ENCODE results near the gene AREG. TPM values are rescaled to one million over a fixed set of nuclear protein-coding genes. Genes with fewer than 3 reads are reported as not detected.

The AREG gene
- total RNA-seq, 1 donor from 2014 or later: 28.7 TPM

GRCh38 chr4:74463123-74463522 lies 18.2 kb downstream of the AREG start:
- DNase-seq: no peak

DNA sequence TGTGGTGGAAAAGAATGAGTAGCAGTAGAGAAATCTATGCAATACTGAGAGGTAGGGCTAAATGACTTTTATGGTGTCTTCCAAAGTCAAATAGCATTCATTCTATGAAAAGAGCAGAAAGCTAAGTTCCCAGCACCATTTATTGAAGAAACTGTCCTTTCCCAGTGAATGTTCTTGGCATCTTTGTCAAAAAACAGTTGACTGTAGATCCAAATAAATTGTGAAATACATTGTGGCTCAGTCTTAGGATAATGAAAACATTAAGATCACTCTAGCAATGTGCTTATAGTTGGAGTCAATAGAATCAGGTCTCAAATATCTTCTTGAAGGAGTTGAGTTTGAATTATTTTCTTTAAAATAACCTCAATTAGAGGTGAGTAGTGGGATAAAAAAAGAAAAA lies 19.4 kb downstream of the AREG start:
- DNase-seq: no peak

GRCh38 chr4:74466242-74466641 lies 21.3 kb downstream of the AREG start:
- no peak for DNase-seq

- no peak for DNase-seq
These were observed 26.3 kb downstream of the AREG start for GRCh38 chr4:74471264-74471663.

GRCh38 chr4:74473155-74473811 lies 28.3 kb downstream of the AREG start:
- DNase-seq: no peak

DNA sequence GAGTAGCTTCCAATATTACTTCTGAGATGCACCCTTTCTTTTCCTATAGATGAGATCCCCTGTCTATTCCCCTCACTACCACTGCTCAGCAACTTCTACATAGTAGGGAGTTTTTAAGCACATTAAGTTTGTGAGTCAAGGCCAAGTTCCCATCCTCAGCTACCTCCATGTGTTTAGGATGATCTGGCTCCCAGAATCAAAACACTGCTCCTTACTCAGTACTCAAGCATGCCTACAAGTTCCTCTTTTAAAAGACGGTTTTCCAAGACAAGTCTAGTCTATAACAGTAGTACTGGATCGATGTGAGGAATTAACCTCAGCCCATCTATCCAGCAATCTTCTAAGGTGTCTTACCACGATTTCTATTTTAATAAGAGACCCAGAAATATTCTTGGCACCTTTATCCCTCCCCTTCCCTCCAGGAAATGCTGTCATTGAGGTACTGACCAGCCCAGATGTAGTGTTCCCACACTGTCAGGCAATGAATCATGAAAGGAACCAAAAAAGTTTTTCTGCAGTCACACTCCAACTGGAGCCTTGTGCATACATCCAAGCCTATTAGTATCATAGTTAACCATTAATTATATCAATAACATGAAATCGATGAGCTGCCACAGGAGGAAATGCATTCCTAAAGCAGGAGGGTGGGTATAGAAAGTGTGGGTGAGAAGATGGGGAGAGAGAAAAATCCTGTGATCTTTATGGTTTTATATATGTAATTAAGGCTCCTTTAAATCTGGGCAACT lies 29.6 kb downstream of the AREG start:
- no peak for DNase-seq

DNA sequence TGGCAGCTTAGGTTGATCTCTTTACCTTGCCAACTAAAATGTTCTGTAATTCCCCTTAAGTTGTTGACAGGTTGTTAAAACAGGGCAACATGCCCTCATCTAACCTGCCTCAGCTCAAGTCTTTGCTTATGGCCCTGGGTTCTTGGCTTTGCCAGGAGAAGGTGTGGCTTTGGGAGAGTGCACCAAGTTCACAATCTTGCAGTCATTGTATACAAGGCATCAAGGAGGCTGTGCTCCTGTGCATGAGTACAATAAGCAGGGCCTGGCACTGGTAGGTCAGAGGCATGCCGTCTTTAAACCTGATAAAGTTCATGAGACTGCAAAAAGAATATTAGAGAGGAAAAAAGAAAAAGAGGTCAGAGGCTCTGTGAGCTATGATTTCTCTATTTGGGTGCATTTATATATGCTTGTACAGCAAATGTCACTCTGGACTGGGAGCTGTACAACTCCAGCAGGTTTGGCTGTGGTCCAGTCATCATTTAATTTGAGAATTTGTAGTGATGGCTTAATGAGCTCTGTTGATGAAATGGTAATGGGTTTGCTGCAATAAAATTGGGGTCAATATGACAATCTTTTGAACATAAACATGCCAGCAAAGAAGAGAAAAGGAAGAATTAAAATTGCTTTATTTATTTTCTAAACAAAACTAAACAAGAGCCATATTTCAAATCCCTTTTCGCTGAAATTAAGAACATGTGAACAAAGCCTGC lies 30.3 kb downstream of the AREG start:
- no peak for DNase-seq

DNA sequence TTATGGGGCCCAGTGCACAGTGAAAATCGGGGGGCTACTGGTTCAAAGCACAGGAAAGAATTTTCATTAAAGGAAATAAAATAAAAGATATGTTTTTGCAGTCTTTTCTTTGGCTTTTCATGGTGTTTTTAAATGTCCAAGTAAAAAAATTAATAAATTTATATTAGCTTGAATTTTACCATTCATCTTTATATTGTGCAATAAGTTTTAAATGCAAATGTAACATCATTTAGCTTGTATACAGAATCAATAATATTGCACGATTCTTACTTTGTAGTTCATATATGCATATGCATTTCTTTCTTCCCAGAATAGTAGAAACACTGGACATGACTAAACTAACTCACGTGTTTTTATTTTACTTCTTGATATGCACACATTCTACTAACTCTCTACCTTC lies 31.0 kb downstream of the AREG start:
- DNase-seq: no peak

DNA sequence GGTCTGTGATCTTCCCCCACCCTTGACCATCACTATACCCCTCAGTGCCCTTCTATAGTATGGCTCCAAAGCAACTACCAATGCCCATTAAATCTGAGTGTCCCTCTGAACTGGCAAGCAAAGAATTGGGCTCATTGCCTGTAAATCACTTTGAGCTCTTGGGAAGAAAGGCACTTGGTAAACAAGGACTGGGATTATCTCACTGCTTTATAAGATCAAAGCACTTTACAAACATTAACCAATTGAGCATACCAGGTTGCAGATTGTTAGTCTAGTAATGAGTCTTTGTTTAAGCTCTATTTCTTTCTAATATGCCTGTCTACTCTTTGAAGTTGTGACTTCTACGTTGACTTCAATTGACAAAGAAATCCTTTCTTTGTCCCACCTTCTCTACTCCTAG lies 34.1 kb downstream of the AREG start:
- no peak for DNase-seq

DNA sequence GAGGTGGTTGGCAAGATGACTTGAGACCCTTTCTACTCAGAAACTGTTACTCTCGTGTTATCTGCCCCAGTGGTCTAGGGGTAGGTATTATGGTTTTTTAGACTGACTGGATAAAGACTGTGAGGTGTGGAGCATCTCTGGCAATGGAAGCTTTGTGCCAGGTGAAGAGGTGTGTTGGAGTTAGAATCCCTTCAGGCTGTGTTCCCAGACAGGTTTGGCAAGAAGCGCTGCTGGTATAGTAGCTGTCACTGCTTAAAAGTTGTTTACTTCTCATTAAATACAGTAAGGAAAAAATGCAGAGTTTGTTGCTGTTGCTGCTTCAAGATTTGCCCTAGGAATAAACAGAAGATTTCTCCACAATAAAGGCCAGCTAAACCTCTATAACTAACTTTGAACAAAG lies 35.3 kb downstream of the AREG start:
- DNase-seq: no peak

DNA sequence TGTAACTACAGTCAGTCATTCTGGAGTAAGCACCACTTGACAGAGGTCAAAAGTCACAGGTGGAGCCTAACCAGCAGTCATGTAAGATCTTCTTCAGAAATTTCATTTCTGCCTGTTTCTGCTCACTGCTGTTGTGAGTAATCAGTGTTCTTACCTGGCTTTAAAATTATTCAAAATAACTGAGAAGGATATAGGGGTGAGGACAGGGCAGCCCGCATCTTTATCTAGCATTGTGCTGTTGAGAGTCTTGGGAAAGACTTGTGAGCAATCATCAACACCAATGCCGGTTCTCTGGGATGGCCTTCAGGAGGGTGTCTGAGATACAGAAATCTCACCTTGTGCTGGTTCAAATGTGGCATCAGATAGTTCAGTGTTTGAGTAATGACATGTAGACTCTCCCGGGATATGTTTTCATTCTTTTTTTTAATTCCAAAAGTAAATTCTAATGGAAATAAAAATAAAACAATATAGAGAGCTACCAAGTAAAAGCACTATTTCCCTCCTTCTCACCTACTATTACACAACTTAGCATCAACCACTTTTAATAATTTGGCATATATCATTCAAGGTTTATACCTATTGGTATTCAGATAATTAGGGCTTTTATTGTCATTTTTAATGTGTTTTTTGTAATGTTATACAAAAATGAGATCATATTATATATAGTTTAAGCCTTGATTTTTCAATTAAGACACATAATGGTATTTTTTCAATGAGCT lies 37.1 kb downstream of the AREG start:
- no peak for DNase-seq

- DNase-seq: no peak
These were observed 38.4 kb downstream of the AREG start for GRCh38 chr4:74483226-74483911.

DNA sequence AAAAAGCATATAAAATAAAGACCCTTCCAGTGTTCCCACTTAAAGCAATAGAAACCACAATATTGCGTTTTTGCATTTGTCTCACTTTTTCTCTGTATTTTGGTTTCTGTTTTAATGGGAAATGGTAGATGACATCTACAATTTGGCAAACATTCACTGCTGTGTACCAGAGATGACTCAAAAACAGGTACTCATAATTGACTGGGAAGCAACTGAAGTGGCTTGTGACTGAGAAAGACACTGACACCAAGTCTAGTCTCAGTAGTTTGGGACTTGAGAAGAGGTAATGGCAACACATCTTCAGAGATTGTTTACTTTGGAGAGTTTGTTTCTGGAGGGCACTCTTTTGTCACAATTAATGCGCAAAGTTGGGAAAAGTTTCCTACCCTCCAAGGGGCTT lies 42.0 kb downstream of the AREG start:
- no peak for DNase-seq

DNA sequence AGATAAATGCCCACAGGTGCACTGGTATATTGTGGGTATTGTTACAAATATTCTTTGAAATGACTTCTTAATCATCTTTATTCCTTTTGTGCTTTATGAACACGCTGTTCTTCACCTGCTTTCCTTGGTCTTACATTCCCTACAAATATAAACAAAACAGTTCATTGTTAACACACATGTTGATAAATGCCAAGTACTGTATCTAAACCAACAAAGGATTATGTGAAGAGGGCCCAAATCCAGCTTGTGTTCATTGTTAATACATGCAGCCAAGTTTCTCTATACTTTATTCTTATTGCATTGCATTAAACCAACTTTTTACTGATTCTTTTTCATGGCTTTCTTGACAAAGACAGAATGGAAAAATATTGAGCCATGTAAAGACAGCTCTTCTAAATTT lies 42.8 kb downstream of the AREG start:
- DNase-seq: no peak

DNA sequence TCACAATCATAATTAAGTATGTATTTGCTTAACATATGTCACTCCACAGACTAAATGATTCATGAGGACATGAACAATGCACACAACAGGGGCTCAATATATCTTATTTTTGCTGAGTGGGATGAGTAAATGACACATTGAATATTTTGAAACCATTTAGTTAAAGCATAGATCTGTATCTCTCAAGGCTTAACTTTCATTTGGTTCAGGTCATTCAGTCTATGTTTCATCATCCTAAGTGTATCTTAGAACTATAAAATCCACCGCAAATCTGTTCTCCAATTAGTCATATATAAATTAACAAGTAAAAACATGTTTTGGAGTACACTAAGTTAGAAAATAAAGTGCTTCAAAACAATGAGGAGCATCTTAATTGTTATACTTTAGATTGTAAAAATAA lies 45.8 kb downstream of the AREG start:
- DNase-seq: no peak

DNA sequence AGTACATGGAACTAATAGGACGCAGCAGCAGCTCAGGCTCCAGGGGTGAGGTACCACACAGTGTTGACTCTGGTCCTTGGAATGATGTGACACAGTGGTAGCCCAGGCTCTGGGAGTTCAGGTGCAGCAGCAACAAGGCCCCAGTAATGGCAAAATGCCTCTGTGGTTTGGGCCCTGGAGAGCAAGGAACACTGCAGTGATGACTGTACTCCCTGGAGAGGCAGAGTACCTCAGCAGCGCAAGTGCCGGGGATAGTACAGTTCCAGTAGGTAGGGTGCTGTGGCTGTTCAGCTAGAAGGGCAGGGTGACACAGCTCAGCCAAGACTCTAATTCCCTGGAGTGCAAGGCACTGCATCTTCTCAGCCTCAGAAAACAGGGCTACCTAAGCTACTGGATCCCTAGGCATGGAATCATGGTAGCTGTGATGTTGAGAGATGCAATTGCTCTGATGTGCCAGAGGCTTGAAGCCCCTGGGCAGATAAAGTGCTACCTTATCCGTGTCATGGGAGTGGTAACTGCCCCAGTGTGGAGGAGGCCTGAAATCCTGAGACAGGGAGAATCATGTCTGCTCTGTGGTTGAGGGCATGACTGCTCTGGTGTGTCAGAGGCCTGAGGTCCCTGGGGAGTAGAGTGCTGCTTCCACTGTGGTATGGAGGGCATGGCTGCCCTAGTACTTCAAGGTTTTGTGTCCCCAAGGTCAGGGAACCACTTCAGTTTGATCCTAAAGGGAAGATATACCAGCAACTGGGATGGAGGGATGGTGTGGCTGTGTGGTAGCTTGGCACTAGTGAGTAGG lies 55.2 kb downstream of the AREG start:
- no peak for DNase-seq

GRCh38 chr4:74501579-74501978 lies 56.6 kb downstream of the AREG start:
- no peak for DNase-seq

- DNase-seq: no peak
These were observed 58.6 kb downstream of the AREG start for GRCh38 chr4:74503580-74503979.

- DNase-seq: no peak
These were observed 59.3 kb downstream of the AREG start for GRCh38 chr4:74504212-74504611.

Measured in skin of body (tissue), 2 donors.